Liver (tissue), 3 donors: ENCODE measurements around the gene SP2.

Experiments
- TAF1 ChIP-seq: conservative IDR thresholded peaks from 2 replicates; pipeline ENCODE4 v1.6.1; 2016; ENCODE audit warnings: antibody characterized with exemption, mild to moderate bottlenecking
- TF ChIP-seq, protein P1 (sequence below): fragments of 150-350 bp; IDR thresholded peaks from 2 replicates; pipeline ENCODE4 v1.5.1; 2017; ENCODE audit warnings: improper control_type of control experiment, low read depth, low read length; ENCODE audit not compliant: missing input control
- TF ChIP-seq, protein P2 (sequence below): IDR thresholded peaks from 2 replicates; pipeline ENCODE4 v1.6.1; 2016; ENCODE audit warnings: antibody characterized with exemption
- donor health status: healthy.
- donor health status: healthy.

DNA sequence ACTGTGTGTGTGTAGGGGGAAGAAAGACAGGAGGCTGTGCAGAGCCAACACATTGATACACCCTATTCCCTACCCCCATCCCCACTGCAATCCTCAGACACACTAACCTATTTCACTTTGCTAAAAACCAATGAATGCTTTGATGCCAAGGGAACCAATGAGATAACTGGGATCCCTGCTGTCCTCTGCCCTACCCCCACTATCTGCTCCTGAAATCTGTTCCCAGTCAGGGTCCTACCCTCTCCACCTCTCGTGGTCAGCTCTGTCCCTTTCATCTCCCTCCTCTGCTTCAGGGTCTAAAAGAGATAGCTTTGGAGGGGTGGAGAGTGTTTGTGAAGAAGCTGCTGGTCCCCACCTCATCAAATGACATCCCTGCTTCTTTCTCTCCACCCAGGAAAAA lies 26.0 kb upstream of the SP2 start:
- TF ChIP-seq, protein P1, sequence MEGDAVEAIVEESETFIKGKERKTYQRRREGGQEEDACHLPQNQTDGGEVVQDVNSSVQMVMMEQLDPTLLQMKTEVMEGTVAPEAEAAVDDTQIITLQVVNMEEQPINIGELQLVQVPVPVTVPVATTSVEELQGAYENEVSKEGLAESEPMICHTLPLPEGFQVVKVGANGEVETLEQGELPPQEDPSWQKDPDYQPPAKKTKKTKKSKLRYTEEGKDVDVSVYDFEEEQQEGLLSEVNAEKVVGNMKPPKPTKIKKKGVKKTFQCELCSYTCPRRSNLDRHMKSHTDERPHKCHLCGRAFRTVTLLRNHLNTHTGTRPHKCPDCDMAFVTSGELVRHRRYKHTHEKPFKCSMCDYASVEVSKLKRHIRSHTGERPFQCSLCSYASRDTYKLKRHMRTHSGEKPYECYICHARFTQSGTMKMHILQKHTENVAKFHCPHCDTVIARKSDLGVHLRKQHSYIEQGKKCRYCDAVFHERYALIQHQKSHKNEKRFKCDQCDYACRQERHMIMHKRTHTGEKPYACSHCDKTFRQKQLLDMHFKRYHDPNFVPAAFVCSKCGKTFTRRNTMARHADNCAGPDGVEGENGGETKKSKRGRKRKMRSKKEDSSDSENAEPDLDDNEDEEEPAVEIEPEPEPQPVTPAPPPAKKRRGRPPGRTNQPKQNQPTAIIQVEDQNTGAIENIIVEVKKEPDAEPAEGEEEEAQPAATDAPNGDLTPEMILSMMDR: no peak
- TF ChIP-seq, protein P2, sequence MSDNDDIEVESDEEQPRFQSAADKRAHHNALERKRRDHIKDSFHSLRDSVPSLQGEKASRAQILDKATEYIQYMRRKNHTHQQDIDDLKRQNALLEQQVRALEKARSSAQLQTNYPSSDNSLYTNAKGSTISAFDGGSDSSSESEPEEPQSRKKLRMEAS: no peak
- TF ChIP-seq TAF1: no peak
